HG02973 (cell line): ENCODE data around the gene TCERG1L.
"Not testable (repeated sequence)": the region's sequence is repeated elsewhere in the genome, so short reads cannot be mapped to it uniquely, and the experiment has no call there.

Source experiments
- ATAC-seq: cut with Tn5 transposase; IDR thresholded peaks from one replicate; pipeline ENCODE4 v1.9.1; 2021; ENCODE audit warnings: moderate library complexity; ENCODE audit not compliant: unreplicated experiment

TCERG1L gene

DNA sequence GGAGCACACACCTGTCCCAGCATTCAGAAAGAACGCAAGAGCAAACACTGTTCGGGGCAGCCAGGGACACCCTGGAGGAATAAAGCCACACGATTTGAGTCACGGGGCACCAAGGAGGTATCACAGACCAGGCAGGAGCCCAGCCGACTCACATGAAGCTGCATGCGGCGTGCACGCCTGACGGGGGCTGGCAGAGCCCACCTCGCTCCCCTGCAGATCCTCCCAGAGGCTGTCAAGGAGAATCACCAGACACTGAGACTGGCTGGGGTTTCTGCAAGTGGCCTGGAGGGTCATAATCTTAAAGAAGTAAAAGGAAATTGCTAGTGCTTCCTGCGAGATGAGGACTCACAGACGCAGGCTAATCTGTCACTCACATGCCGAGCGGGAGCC is 61.6 kb downstream of the TCERG1L start:
- ATAC-seq: no peak

GRCh38 chr10:131249238-131249954 is 62.1 kb downstream of the TCERG1L start:
- no peak for ATAC-seq

DNA sequence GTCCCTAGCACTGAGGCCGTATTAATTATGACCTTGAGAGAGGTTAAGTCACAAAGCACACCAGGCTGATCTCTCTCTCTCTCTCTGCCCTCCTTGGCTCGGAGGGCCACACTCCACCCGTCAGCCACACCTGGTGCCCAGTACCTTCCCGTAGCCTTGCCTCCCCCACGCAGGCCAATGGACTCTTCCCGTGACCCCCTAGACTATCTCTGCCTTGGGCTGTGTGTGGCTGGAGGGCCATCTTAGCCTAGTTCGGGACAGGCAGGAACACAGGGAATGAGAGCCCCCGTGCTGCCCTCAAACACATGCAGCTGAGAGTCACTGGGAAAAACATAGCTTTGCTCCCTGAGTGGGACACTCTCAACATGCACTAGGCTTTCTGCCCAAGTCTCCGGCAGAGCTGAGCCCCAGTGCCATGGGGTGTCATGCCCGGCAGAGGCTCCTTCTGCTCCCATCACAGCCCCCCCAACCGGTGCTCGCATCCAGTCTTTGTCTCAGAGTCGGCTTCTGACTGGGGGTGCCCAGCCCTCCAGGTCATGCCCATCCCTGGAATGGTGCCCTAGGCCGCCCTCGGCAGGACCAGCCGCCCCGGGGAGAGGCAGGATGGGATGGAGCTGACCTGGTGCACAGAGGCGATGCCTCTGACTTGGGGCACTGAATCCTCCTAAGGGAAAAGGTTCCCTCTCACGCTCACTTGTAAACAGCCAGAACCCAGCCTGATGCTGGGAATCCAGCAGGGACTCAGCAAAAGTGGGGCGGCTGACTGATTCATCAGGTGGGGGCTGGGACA is 63.0 kb downstream of the TCERG1L start:
- ATAC-seq: no peak

GRCh38 chr10:131247873-131248272 is 63.6 kb downstream of the TCERG1L start:
- ATAC-seq: no peak

- no peak for ATAC-seq
Observed at GRCh38 chr10:131246775-131247174, 64.7 kb downstream of the TCERG1L start.

DNA sequence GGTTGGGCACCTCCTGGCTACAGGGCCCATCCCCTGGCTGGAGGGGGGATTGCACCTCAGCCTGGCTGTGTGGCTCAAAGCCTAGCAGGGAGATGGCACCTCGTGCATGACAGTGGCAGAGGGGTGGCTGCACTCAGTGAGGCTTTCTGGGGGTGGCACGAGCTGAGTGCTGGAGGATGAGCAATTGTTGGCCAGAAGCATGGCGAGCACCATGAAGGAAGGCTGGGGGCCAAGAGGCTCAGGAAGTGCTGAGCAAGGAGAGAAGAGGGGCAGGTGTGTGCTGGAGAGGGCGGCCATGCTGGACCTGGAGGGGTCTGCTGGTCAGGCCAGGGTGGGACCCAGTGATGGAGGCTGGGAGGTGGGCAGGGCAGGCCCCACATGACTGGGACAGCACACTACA is 65.4 kb downstream of the TCERG1L start:
- ATAC-seq: no peak

- no peak for ATAC-seq
Observed at GRCh38 chr10:131245475-131246059, 66.0 kb downstream of the TCERG1L start.

GRCh38 chr10:131244836-131245235 is 66.7 kb downstream of the TCERG1L start:
- no peak for ATAC-seq

DNA sequence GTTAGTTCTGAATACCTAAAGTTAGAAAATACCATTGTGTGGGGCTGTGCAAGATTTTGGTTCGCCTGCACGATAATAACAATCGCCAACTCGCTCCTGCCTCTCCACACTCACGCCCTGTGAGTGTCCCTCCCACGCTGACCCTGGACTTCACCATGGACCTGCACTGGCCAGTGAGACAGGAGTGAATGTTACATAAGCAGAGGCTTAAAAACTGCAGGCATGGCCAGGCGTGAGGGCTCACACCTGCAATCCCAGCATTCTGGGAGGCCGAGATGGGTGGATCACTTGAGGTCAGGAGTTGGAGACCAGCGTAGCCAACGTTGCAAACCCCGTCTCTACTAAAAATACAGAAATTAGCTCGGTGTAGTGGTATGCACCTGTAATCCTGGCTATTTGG is 68.4 kb downstream of the TCERG1L start:
- no peak for ATAC-seq

- no peak for ATAC-seq
Observed at GRCh38 chr10:131242007-131242406, 69.5 kb downstream of the TCERG1L start.

DNA sequence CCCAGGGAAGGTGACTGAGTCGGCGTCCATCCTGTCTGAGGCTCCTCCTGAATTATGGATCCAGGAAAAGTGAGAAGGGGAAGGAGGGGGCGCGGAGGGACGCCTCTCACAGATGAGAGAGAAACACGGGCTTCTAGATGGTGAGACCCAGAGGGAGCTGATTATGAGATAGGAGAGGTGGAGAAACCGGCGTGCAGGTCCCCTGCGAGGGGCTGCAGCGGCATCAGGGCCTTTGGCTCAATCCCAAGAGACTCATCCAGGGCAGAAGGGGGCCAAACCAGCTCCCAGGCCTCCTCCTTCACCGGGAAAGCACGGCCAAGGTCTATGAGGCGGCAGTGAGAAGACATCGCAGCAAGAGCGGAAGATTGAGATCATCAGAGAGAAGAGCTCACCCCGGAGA is 70.8 kb downstream of the TCERG1L start:
- ATAC-seq: no peak

DNA sequence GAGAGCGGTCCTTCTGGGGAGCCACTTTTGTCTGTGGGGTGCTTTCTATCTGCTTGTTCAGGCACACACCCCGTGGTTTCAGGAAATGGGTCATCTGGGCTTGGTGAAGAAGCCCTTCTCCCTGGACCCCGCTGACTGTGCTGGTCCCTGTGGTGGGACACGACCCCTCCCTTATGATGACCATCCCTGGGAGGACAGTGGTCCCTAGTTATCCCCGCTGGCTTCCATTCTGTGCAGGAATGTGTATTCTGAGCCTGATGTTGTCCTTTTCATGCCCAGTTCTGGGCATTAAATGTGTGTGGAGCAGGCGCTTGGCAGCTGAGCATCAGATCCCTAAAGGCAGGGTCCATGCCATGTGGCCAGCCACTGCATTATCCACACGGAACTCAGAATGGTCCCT is 71.6 kb downstream of the TCERG1L start:
- ATAC-seq: no peak

DNA sequence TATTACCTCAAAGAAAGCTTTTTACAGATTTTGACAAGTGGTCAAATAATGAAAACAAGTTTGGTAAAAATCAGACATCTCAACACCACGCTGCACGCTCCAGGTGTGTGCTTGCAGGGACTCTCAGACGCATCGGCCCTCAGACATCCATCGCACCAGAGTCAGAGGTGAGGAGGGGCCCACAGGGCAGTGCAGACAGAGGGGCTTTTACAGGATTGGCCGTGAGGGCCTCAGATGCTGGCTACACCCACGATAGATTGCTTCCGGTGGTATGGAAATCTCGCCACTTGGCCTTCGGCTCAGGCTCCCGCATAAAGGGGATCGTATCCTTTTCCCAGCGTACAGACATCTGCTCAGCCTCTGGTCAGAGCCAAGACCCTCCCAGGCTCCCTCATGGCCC is 72.1 kb downstream of the TCERG1L start:
- ATAC-seq: no peak

DNA sequence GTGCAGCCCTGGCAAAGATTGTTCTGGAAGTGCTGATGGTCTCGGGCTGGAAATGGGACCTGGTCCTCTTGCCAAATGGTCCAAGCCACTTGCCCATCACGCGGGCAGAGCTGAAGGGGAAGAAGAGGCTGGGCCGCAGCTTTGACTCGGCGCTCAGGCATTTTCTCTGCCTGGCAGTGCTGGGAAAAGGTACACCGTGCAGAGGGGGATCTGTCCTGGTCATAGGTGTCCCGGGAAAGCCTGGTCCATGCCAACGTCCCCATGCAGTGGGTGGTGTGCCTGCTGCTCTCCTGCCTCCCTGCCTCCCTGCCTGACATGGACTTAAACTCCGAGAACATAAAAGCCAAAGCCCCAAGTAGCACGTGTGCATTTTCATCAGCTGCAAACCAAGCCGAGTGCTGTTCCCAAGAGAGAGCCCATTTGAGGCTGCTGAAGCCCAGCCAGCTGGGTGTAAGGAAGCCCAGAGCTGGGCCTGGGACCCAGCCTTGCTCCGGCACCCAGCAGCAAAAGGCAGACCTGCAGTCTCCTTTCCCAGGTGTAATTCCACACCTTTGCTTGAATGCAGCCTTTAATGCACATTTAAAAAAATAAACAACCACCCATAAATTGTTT is 72.7 kb downstream of the TCERG1L start:
- no peak for ATAC-seq

GRCh38 chr10:131237991-131238651 is 73.4 kb downstream of the TCERG1L start:
- ATAC-seq: no peak

DNA sequence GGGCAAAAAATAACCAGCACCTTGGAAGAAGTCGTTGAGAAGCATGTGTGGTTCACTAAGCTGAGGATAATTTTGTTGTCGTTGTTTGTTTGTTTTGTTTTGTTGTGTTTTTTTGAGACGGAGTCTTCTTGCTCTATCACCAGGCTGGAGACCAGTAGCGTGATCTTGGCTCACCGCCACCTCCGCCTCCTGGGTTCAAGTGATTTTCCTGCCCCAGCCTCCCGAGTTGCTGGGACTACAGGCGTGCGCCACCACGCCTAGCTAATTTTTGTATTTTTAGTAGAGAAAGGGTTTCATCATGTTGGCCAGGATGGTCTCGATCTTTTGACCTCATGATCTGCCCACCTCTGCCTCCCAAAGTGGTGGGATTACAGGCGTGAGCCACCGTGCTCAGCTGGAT is 76.9 kb downstream of the TCERG1L start:
- not testable (repeated sequence) for ATAC-seq

DNA sequence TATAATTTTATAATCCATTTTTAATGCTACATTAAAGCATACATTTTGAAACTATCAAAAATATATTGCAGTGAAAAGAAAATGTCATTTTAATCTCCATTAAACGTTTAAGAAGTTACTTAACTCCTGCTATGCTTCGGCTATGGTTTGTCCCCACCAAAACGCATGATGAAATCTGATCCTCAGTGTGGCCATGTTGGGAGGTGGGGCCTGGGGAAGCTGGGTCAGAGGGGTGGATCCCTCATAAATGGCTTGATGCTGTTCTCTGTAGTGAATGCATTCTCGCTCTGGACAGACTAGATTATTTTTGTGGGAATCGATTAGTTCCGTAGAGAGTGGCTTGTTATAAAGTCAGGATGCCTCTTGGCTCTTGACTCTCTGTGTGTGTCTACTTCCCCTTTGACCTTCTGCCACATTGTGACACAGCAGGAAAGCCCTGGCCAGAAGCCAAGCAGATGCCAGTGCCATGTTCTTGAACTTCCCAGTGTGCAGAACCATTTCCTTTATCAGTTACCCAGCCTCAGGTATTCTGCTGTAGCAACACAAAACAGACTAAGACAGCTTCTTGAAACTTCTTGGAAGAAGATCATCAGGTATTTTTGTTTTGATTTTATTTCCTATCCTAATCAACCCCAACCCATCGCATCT is 77.8 kb downstream of the TCERG1L start:
- ATAC-seq: no peak

GRCh38 chr10:131231965-131232541 is 79.5 kb downstream of the TCERG1L start:
- ATAC-seq: no peak

GRCh38 chr10:131231323-131231964 is 80.1 kb downstream of the TCERG1L start:
- ATAC-seq: no peak
